Measurements from ENCODE around the gene TNFRSF4.

GRCh38 chr1:1166642-1167397 is 47.1 kb downstream of the TNFRSF4 start:
- TF ChIP-seq CTCF (conservative IDR thresholded peaks at IDR 0.05) (no peak), ZFX (IDR thresholded peaks at IDR 0.05) (no peak)
